Astrocyte (in vitro differentiated cells and primary cell): ENCODE measurements around the gene ATAD2B.

Experiments
- EZH2 ChIP-seq: IDR thresholded peaks from 2 replicates; pipeline ENCODE4 v1.6.1; 2012; ENCODE audit warnings: mild to moderate bottlenecking, low read length, inconsistent platforms; ENCODE audit not compliant: insufficient read depth
- TF ChIP-seq, protein P1 (sequence below): IDR thresholded peaks from 2 replicates; pipeline ENCODE4 v1.5.1; 2011; ENCODE audit warnings: low read depth, mild to moderate bottlenecking, inconsistent platforms, low read length, moderate library complexity; ENCODE audit not compliant: insufficient read depth

DNA sequence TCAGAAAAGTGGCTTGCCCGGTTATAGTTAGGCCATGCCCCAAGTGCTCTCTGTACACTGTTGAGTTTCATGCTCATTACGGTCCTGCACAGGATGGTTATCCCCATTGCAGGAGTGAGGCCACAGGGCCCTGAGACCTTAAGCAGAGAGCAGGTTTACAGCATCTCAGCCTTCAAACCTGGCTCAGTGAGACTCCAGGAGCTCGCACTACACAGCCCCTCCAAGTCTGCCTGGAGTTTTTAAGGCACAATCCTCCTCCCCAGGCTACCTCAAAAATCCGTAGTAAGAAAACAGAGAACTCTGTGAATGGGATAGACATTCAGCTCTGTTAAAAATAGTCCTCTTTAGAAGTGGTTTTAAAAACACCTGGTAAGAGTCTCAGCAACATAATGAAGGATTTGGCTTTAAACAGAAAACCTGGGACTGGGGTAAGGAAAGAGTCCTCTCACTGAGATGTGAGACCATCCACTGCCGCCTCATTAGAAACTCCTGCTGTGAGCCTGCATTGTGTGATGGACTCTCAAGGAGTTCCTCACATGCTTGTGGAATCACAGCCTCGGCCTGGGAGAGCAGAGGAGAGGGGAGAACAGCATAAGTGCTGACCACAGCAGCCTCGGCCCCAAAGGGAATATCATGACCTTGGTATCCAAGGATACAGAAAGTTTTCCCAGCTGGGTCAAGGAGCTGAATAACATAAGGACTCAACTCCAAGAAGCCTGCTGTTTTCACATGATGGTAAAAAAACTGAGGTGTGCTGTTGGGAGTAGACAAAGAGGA, 214.8 kb downstream of the ATAD2B start:
- TF ChIP-seq, protein P1, sequence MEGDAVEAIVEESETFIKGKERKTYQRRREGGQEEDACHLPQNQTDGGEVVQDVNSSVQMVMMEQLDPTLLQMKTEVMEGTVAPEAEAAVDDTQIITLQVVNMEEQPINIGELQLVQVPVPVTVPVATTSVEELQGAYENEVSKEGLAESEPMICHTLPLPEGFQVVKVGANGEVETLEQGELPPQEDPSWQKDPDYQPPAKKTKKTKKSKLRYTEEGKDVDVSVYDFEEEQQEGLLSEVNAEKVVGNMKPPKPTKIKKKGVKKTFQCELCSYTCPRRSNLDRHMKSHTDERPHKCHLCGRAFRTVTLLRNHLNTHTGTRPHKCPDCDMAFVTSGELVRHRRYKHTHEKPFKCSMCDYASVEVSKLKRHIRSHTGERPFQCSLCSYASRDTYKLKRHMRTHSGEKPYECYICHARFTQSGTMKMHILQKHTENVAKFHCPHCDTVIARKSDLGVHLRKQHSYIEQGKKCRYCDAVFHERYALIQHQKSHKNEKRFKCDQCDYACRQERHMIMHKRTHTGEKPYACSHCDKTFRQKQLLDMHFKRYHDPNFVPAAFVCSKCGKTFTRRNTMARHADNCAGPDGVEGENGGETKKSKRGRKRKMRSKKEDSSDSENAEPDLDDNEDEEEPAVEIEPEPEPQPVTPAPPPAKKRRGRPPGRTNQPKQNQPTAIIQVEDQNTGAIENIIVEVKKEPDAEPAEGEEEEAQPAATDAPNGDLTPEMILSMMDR: no peak
- TF ChIP-seq EZH2: no peak
